Liver (tissue), 9 donors: ENCODE results near the gene PMM2. TPM values are rescaled to one million over a fixed set of nuclear protein-coding genes. Genes with fewer than 3 reads are reported as not detected.

Experiments
- DNase-seq: peaks from one replicate; pipeline ENCODE4 v3.0.0-alpha.2; 2017; ENCODE audit warnings: low spot score
- H3K27ac ChIP-seq, 2 donors: one replicate each; pipeline ENCODE4 v1.7.0; 2013; ENCODE audit warnings: inconsistent platforms in 2 of 2, low read length in 2 of 2, control low read depth in 1 of 2, low read depth in 1 of 2, mild to moderate bottlenecking in 1 of 2
- H3K27me3 ChIP-seq, 4 donors: one replicate each; pipeline versions ENCODE4 v1.6.1 to v1.7.0; 2013; ENCODE audit warnings: low read length in 3 of 4, inconsistent platforms in 1 of 4, mild to moderate bottlenecking in 1 of 4, moderate library complexity in 1 of 4; ENCODE audit not compliant: control insufficient read depth in 4 of 4, insufficient read depth in 4 of 4
- H3K36me3 ChIP-seq, 4 donors: one replicate each; pipeline versions ENCODE4 v1.6.1 to v1.7.0; 2013; ENCODE audit warnings: low read length in 3 of 4, mild to moderate bottlenecking in 3 of 4, low read depth in 1 of 4, moderate library complexity in 1 of 4; ENCODE audit not compliant: control insufficient read depth in 4 of 4, insufficient read depth in 3 of 4
- H3K4me1 ChIP-seq, 4 donors: one replicate each; pipeline versions ENCODE4 v1.6.1 to v1.7.0; 2013; ENCODE audit warnings: low read length in 3 of 4, mild to moderate bottlenecking in 3 of 4, moderate library complexity in 1 of 4; ENCODE audit not compliant: control insufficient read depth in 4 of 4, insufficient read depth in 4 of 4
- H3K4me3 ChIP-seq, 3 donors: one replicate each; pipeline versions ENCODE4 v1.6.1 to v1.7.0; 2013; ENCODE audit warnings: low read length in 3 of 3, control low read depth in 1 of 3, low read depth in 1 of 3, mild to moderate bottlenecking in 1 of 3
- H3K9ac ChIP-seq, 2 donors: one replicate each; pipeline ENCODE4 v1.7.0; 2013; ENCODE audit warnings: low read length in 2 of 2, mild to moderate bottlenecking in 2 of 2, moderate library complexity in 2 of 2, control low read depth in 1 of 2, low read depth in 1 of 2
- H3K9me3 ChIP-seq, 4 donors: one replicate each; pipeline versions ENCODE4 v1.6.1 to v1.7.0; 2013; ENCODE audit warnings: low read length in 3 of 4; ENCODE audit not compliant: control insufficient read depth in 4 of 4
- CTCF ChIP-seq: fragments of 150-350 bp; IDR thresholded peaks from 2 replicates; pipeline ENCODE4 v1.5.1; 2017; ENCODE audit warnings: improper control_type of control experiment, low read depth, low read length; ENCODE audit not compliant: missing input control
- EGR1 ChIP-seq, 2 donors: IDR thresholded peaks; 2 replicates each; pipeline ENCODE4 v1.6.1; 2016 to 2018; ENCODE audit warnings: antibody characterized with exemption in 2 of 2, low read depth in 2 of 2
- FOXA1 ChIP-seq: IDR thresholded peaks from 2 replicates; pipeline ENCODE4 v1.6.1; 2016; ENCODE audit warnings: antibody characterized with exemption
- FOXA2 ChIP-seq: IDR thresholded peaks from 2 replicates; pipeline ENCODE4 v1.6.1; 2016; ENCODE audit warnings: antibody characterized with exemption
- GABPA ChIP-seq, 2 donors: IDR thresholded peaks in 1 of 2; conservative IDR thresholded peaks in 1 of 2; 2 replicates each; pipeline ENCODE4 v1.6.1; 2016; ENCODE audit warnings: antibody characterized with exemption in 2 of 2, mild to moderate bottlenecking in 1 of 2, moderate library complexity in 1 of 2
- HNF4A ChIP-seq, 2 donors: conservative IDR thresholded peaks; 2 replicates each; pipeline ENCODE4 v1.6.1; 2016; ENCODE audit warnings: antibody characterized with exemption in 2 of 2, mild to moderate bottlenecking in 2 of 2
- HNF4G ChIP-seq: IDR thresholded peaks from 2 replicates; pipeline ENCODE4 v1.6.1; 2016; ENCODE audit warnings: antibody characterized with exemption
- JUND ChIP-seq, 2 donors: IDR thresholded peaks; 2 replicates each; pipeline ENCODE4 v1.6.1; 2016; ENCODE audit warnings: antibody characterized with exemption in 2 of 2
- MAX ChIP-seq: IDR thresholded peaks from 2 replicates; pipeline ENCODE4 v1.6.1; 2016; ENCODE audit warnings: antibody characterized with exemption
- NR2F2 ChIP-seq: IDR thresholded peaks from 2 replicates; pipeline ENCODE4 v1.6.1; 2016; ENCODE audit warnings: antibody characterized with exemption
- RAD21 ChIP-seq, 2 donors: IDR thresholded peaks; 2 replicates each; pipeline ENCODE4 v1.6.1; 2016; ENCODE audit warnings: antibody characterized with exemption in 2 of 2, mild to moderate bottlenecking in 2 of 2
- RXRA ChIP-seq, 2 donors: IDR thresholded peaks; 2 replicates each; pipeline ENCODE4 v1.6.1; 2017 to 2018; ENCODE audit warnings: antibody characterized with exemption in 2 of 2, mild to moderate bottlenecking in 1 of 2
- SP1 ChIP-seq: IDR thresholded peaks from 2 replicates; pipeline ENCODE4 v1.6.1; 2018; ENCODE audit warnings: antibody characterized with exemption, mild to moderate bottlenecking
- TAF1 ChIP-seq: conservative IDR thresholded peaks from 2 replicates; pipeline ENCODE4 v1.6.1; 2016; ENCODE audit warnings: antibody characterized with exemption, mild to moderate bottlenecking
- YY1 ChIP-seq: IDR thresholded peaks from 2 replicates; pipeline ENCODE4 v1.6.1; 2016; ENCODE audit warnings: antibody characterized with exemption, mild to moderate bottlenecking
- ZBTB33 ChIP-seq: IDR thresholded peaks from 2 replicates; pipeline ENCODE4 v1.6.1; 2016; ENCODE audit warnings: antibody characterized with exemption
- WGBS: extraction: QIAGEN DNeasy Blood & Tissue Kit; methylation state at CpG from one replicate; pipeline ENCODE4 v1.1.7; 2013; 5-methylcytosine and 5-hydroxymethylcytosine counted together
- polyA plus RNA-seq, 2 donors: library from polyadenylated mRNA; stranded (reverse) in 1 of 2; unstranded in 1 of 2; fragments of 200-250 nt in 1 of 2; fragments of >200 nt in 1 of 2; fragmentation: Nextera tagmentation in 1 of 2; extraction: Ambion mirVana in 1 of 2; gene quantifications; one replicate each; pipeline versions ENCODE4 v1.2.1 to v1.2.3, GENCODE V29; 2013 to 2015
- total RNA-seq, 2 donors: library from RNA; depleted of rRNA; stranded (reverse); fragments of >200 nt; gene quantifications; one replicate each; pipeline ENCODE4 v1.2.3, GENCODE V29; 2014
- TF ChIP-seq, protein P1 (sequence below): IDR thresholded peaks from 2 replicates; pipeline ENCODE4 v1.6.1; 2016; ENCODE audit warnings: antibody characterized with exemption
- TF ChIP-seq, protein P2 (sequence below): IDR thresholded peaks from 2 replicates; pipeline ENCODE4 v1.6.1; 2016; ENCODE audit warnings: antibody characterized with exemption, mild to moderate bottlenecking
- donor health status: healthy.
- donor health status: healthy.
- donor health status: healthy.
- donor health status: healthy.
- donor health status: healthy.

Gene PMM2
- total and polyA plus RNA-seq, 4 donors: 6.8 to 38.9 (median 30.0) TPM

- WGBS: 89% methylated on average over 6 of the region's 6 CpGs
- no peak for DNase-seq
- TF ChIP-seq JUND (IDR thresholded peaks at IDR 0.05): no peak
- no peak for TF ChIP-seq EGR1 (IDR thresholded peaks at IDR 0.05; ENCODE audit: low read depth in 2 of 2)
- no peak for TF ChIP-seq HNF4A (conservative IDR thresholded peaks at IDR 0.05)
- no peak for TF ChIP-seq RXRA (IDR thresholded peaks at IDR 0.05)
- TF ChIP-seq, protein P1, sequence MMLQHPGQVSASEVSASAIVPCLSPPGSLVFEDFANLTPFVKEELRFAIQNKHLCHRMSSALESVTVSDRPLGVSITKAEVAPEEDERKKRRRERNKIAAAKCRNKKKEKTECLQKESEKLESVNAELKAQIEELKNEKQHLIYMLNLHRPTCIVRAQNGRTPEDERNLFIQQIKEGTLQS: no peak
- no peak for TF ChIP-seq YY1
- TF ChIP-seq CTCF: no peak
- TF ChIP-seq FOXA2: no peak
- TF ChIP-seq SP1: no peak
- TF ChIP-seq NR2F2: no peak
- TF ChIP-seq RAD21 (IDR thresholded peaks at IDR 0.05): no peak
- TF ChIP-seq FOXA1: no peak
- TF ChIP-seq MAX: no peak
- no peak for TF ChIP-seq TAF1
- TF ChIP-seq ZBTB33: no peak
- TF ChIP-seq GABPA (IDR thresholded peaks at IDR 0.05 in 1 of 2, conservative IDR thresholded peaks at IDR 0.05 in 1 of 2): no peak
- TF ChIP-seq HNF4G: no peak
- TF ChIP-seq, protein P2, sequence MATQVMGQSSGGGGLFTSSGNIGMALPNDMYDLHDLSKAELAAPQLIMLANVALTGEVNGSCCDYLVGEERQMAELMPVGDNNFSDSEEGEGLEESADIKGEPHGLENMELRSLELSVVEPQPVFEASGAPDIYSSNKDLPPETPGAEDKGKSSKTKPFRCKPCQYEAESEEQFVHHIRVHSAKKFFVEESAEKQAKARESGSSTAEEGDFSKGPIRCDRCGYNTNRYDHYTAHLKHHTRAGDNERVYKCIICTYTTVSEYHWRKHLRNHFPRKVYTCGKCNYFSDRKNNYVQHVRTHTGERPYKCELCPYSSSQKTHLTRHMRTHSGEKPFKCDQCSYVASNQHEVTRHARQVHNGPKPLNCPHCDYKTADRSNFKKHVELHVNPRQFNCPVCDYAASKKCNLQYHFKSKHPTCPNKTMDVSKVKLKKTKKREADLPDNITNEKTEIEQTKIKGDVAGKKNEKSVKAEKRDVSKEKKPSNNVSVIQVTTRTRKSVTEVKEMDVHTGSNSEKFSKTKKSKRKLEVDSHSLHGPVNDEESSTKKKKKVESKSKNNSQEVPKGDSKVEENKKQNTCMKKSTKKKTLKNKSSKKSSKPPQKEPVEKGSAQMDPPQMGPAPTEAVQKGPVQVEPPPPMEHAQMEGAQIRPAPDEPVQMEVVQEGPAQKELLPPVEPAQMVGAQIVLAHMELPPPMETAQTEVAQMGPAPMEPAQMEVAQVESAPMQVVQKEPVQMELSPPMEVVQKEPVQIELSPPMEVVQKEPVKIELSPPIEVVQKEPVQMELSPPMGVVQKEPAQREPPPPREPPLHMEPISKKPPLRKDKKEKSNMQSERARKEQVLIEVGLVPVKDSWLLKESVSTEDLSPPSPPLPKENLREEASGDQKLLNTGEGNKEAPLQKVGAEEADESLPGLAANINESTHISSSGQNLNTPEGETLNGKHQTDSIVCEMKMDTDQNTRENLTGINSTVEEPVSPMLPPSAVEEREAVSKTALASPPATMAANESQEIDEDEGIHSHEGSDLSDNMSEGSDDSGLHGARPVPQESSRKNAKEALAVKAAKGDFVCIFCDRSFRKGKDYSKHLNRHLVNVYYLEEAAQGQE: no peak
- no peak overlapping the region for H3K27ac ChIP-seq
- H3K4me3 ChIP-seq: no peak overlapping the region
- no peaks in the 10 kb centered on the region for H3K9me3 ChIP-seq
- H3K9ac ChIP-seq: no peak overlapping the region
- H3K36me3 ChIP-seq: peaks cover 33 to 66% (median 45%) of the 10 kb centered on the region in 4 donors
- H3K27me3 ChIP-seq: no peaks in the 10 kb centered on the region
- H3K4me1 ChIP-seq: peaks cover 0 to 3% (median 0%) of the 10 kb centered on the region in 4 donors
Measured at GRCh38 chr16:8816967-8817655, 19.5 kb downstream of the PMM2 start.
